ENCODE measurements around the gene PTPRJ. TPM values are rescaled to one million over a fixed set of nuclear protein-coding genes. Genes with fewer than 3 reads are reported as not detected.

Gene PTPRJ
- total and polyA plus RNA-seq, 9 of the 15 experiments (the other 6 are each of a cell fraction or from before 2014, with no cell fraction given): 0.56 to 10.7 (median 4.8) TPM

DNA sequence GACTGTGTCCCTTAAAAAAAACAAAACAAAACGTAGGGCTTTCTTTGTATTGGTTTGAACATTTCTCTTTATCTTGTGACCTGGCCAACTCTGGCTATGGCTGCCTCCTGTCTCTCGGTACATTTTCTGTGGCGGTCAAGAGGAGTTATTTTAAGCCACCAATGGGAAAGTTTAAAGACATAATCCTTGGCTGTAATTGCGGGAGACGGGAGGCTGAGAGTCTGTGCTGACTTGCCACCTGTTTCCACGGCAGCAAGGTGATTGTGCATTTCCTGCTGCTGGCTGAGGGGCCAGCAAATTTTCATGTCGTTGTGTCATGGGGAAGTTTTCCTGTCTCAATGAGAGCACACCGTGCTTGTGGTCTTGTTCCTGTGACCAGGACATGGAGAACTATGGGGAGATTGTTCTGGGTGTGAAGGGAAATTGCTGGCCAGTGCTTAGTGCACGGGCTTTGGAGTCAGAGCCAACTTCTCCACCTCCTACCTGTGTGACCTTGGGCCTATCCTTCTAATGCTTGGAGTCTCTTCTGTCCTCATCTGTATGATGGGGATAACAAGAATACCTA lies 11.0 kb downstream of the PTPRJ start (continued):
- TF ChIP-seq, protein P1, sequence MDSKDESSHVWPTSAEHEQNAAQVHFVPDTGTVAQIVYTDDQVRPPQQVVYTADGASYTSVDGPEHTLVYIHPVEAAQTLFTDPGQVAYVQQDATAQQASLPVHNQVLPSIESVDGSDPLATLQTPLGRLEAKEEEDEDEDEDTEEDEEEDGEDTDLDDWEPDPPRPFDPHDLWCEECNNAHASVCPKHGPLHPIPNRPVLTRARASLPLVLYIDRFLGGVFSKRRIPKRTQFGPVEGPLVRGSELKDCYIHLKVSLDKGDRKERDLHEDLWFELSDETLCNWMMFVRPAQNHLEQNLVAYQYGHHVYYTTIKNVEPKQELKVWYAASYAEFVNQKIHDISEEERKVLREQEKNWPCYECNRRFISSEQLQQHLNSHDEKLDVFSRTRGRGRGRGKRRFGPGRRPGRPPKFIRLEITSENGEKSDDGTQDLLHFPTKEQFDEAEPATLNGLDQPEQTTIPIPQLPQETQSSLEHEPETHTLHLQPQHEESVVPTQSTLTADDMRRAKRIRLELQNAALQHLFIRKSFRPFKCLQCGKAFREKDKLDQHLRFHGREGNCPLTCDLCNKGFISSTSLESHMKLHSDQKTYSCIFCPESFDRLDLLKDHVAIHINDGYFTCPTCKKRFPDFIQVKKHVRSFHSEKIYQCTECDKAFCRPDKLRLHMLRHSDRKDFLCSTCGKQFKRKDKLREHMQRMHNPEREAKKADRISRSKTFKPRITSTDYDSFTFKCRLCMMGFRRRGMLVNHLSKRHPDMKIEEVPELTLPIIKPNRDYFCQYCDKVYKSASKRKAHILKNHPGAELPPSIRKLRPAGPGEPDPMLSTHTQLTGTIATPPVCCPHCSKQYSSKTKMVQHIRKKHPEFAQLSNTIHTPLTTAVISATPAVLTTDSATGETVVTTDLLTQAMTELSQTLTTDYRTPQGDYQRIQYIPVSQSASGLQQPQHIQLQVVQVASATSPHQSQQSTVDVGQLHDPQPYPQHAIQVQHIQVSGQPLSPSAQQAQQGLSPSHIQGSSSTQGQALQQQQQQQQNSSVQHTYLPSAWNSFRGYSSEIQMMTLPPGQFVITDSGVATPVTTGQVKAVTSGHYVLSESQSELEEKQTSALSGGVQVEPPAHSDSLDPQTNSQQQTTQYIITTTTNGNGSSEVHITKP (IDR thresholded peaks at IDR 0.05; ENCODE audit: partially characterized antibody): no peak
- TF ChIP-seq FOXJ3 (CRISPR knock-in tag; IDR thresholded peaks at IDR 0.05): no peak
- no peak for TF ChIP-seq ELF4 (CRISPR knock-in tag; IDR thresholded peaks at IDR 0.05)
- TF ChIP-seq HNRNPUL1 (IDR thresholded peaks at IDR 0.05; ENCODE audit: low read length): no peak
- TF ChIP-seq, protein P2, sequence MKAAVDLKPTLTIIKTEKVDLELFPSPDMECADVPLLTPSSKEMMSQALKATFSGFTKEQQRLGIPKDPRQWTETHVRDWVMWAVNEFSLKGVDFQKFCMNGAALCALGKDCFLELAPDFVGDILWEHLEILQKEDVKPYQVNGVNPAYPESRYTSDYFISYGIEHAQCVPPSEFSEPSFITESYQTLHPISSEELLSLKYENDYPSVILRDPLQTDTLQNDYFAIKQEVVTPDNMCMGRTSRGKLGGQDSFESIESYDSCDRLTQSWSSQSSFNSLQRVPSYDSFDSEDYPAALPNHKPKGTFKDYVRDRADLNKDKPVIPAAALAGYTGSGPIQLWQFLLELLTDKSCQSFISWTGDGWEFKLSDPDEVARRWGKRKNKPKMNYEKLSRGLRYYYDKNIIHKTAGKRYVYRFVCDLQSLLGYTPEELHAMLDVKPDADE (conservative IDR thresholded peaks at IDR 0.05; ENCODE audit: control insufficient read depth, low read depth, low read length): no peak
- no peak for TF ChIP-seq RBM39 (optimal IDR thresholded peaks at IDR 0.05; ENCODE audit: low read depth, low read length)
- TF ChIP-seq, protein P3, sequence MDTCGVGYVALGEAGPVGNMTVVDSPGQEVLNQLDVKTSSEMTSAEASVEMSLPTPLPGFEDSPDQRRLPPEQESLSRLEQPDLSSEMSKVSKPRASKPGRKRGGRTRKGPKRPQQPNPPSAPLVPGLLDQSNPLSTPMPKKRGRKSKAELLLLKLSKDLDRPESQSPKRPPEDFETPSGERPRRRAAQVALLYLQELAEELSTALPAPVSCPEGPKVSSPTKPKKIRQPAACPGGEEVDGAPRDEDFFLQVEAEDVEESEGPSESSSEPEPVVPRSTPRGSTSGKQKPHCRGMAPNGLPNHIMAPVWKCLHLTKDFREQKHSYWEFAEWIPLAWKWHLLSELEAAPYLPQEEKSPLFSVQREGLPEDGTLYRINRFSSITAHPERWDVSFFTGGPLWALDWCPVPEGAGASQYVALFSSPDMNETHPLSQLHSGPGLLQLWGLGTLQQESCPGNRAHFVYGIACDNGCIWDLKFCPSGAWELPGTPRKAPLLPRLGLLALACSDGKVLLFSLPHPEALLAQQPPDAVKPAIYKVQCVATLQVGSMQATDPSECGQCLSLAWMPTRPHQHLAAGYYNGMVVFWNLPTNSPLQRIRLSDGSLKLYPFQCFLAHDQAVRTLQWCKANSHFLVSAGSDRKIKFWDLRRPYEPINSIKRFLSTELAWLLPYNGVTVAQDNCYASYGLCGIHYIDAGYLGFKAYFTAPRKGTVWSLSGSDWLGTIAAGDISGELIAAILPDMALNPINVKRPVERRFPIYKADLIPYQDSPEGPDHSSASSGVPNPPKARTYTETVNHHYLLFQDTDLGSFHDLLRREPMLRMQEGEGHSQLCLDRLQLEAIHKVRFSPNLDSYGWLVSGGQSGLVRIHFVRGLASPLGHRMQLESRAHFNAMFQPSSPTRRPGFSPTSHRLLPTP (IDR thresholded peaks at IDR 0.05; ENCODE audit: borderline replicate concordance, extremely low read depth, insufficient read length): no peak
- no peak for TF ChIP-seq ZC3H8 (IDR thresholded peaks at IDR 0.05)
- 0 out of 2 replicates have a peak, but pooled peaks have one; percentile 15 for TF ChIP-seq MAFF (IDR thresholded peaks at IDR 0.05; ENCODE audit: low read length)
- TF ChIP-seq, protein P4, sequence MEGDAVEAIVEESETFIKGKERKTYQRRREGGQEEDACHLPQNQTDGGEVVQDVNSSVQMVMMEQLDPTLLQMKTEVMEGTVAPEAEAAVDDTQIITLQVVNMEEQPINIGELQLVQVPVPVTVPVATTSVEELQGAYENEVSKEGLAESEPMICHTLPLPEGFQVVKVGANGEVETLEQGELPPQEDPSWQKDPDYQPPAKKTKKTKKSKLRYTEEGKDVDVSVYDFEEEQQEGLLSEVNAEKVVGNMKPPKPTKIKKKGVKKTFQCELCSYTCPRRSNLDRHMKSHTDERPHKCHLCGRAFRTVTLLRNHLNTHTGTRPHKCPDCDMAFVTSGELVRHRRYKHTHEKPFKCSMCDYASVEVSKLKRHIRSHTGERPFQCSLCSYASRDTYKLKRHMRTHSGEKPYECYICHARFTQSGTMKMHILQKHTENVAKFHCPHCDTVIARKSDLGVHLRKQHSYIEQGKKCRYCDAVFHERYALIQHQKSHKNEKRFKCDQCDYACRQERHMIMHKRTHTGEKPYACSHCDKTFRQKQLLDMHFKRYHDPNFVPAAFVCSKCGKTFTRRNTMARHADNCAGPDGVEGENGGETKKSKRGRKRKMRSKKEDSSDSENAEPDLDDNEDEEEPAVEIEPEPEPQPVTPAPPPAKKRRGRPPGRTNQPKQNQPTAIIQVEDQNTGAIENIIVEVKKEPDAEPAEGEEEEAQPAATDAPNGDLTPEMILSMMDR (IDR thresholded peaks at IDR 0.05 in 2 of 3, conservative IDR thresholded peaks at IDR 0.05 in 1 of 3; ENCODE audit: insufficient read depth in 2 of 3, low read depth in 1 of 3, low read length in 3 of 3): no peak
- TF ChIP-seq HCFC1 (IDR thresholded peaks at IDR 0.05; ENCODE audit: low read depth, low read length): no peak
- TF ChIP-seq ZFP1 (CRISPR knock-in tag; IDR thresholded peaks at IDR 0.05): no peak
- no peak for TF ChIP-seq EHMT2 (IDR thresholded peaks at IDR 0.05)
- TF ChIP-seq ETS2 (tag; IDR thresholded peaks at IDR 0.05; ENCODE audit: borderline replicate concordance, poor library complexity, severe bottlenecking): no peak
- TF ChIP-seq ZNF41 (CRISPR knock-in tag; conservative IDR thresholded peaks at IDR 0.05): no peak
- peak; percentile 14; the same call in 1 of the 2 replicates for TF ChIP-seq ETV1 (tag; conservative IDR thresholded peaks at IDR 0.05; ENCODE audit: low read depth)

All from K562 (cell line).